ENCODE results near the gene CPXM1.
A peak's percentile ranks its signal among the peaks of the same experiment; 100 is the strongest.
"Not testable (repeated sequence)": the region's sequence is repeated elsewhere in the genome, so short reads cannot be mapped to it uniquely, and the experiment has no call there.

The CPXM1 gene

DNA sequence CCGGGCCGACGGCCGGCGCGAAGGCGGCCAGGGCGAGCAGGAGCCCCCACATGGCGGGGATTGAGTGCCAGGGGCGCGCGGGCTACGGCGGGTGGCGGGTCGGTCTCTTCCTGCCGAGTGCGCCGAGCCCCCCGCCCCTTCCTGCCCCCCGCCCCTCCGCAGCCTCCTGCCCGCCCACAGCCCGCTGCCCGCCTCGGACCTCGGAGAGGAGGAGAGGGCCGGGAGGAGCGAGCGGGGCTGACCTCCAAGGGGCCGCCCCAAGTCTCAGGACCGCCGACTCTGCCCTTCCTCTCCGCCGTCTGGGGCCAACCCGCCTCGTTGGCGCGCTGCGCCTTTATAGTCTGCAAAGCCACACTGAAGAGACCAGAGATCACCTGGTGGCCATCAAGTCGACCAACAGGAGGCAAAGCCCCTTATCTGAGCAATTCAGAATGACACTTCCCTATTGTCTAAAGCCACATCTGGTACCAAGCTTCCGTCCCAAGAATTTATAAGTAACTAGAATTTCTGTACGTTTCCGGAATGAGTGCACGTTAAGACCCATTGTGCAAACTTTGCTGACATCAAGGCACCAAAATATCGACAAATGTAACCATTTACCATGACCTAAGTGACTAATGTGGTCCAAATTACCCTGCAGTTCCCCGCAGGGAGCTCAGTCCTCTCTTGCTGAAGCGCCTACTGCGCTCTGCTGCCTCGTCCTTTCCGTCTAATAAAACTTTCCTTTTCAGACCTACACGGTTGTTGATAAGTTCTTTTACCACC lies at the start of gene CPXM1:
CPXM1 (minus strand) TSS at position 107 of the 765 bp plus-strand sequence; CDS start at position 52, 55 bp downstream.
- DNase-seq = peak in 1 of 2 experiments; percentile 27

DNA sequence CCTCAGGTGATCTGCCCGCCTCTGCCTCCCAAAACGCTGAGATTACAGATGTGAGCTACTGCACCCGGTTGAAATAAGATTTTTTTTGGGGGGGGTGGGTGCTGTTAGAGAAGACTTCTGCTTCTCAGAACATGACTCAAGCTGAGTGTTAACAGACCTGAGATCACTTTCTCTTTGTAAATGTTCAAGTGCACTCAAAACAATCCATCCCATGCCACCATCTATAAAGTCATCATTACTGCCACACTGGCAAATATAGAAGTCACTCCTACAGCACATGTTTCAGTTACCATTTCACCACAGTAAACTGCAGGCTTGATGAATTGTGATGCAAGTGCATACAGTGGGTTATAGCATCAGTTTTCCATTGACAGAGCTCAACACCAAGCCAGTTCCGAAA lies 49.1 kb upstream of the CPXM1 start:
- DNase-seq = no peak

GRCh38 chr20:2847802-2848201 lies 47.4 kb upstream of the CPXM1 start:
- no peak for DNase-seq

DNA sequence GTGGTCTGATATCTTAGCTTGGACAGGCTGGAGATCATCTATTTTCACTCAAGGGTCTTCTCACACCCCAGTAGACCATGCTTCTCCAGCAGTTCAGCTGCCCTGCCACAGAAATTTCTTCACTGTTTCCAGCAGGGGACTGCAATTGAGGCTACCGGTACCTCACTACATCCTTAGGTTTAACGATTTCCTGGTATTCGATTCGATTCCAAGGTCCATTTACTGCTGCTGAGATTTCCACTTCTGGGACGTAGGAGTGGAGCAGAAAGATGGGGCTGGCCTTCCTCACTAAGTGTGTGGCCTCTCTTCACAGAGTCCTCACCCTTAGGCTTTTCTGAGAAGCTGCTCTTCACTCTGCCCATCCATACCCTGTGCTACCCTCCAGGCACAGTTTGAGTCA lies 46.3 kb upstream of the CPXM1 start:
- no peak for DNase-seq

- no peak for DNase-seq
Measured at GRCh38 chr20:2845607-2846006, 45.2 kb upstream of the CPXM1 start.

DNA sequence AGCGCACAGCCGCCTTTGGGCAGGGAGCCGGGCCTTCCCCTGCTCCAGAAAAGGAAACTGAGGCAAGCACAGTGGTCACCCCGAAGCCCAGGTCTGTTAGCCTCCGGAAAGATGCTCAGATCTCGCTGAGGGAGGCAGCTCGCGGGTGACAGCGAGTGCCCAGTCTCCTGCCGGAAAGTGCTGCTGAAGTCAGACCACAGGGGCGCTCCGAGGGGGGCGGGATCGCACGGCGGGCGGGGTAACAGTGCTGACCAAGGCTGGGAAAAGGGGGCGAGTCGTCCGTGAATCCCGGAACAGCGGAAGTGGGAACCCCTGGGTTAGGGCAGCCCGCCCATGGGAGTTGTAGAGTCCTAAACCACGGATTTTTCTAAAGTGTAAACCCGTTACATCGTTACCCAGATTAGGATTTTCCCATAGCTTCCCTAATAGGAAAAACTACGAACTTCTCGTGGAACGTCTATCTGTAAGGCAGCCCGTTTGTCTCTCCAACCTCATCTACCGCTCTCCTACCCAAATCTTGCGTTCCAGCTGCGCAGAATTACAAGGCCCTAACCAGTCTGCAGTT lies 40.6 kb upstream of the CPXM1 start:
- DNase-seq = no peak

- peak; percentile 70 to 76 for DNase-seq
Measured at GRCh38 chr20:2840138-2840966, 39.9 kb upstream of the CPXM1 start, which contains the start of the genes PCED1A and VPS16. PCED1A (minus strand) TSS chr20:2840655; CDS start chr20:2839912, 743 bp downstream. VPS16 (plus strand) TSS chr20:2840745; CDS start chr20:2840775, 30 bp downstream.

DNA sequence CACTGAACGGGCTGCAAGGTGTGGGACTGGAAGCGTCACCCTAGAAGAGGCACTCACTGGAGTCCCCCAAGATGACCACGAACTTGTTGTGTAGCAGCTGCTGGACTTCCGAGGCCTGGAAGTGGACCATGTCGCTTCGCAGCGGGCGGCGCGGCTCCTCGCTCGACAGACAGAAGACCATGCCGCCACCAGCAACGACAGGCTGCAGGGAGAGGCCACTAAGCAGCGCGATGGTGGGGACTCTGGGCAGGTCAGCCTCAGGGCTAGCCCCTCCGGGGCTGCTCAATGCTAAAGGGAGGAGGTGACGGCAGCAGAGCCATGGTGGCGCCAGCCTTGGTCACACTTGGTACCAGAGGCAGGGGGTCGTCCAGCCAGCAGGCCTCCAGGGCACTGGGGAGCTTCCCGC lies 39.3 kb upstream of the CPXM1 start:
- no peak for DNase-seq

- no peak for DNase-seq
Measured at GRCh38 chr20:2838847-2839671, 38.6 kb upstream of the CPXM1 start.

DNA sequence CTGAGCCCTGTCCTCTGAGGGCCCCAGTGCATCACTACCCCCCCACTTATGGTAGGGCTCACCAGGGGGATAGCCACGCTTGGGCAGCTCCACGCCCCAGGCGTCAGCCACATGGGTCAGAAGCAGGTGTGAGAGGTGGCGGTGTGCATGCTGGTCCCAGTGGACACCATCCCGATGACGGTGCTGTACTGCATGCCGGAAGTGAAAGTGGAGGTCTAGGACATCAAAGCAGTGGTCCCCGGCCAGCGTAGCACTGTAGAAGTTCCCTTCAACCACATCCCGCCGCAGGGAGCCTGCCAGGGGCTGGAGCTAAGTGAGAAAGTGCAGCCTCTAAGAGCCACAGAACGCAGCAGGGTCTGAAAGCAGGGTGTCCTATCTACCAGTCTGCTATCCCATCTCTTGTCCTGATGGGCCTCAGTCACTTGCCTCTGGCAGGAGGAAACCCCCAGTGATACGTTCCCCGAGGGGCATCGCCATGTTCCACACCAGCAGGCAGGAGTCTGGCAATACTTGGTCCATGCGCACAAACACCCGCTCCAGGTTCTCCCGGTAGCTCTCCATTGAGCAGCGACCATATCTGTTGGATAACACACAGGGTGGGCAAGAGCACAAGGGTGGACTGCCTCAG lies 37.9 kb upstream of the CPXM1 start:
- no peak for DNase-seq

DNA sequence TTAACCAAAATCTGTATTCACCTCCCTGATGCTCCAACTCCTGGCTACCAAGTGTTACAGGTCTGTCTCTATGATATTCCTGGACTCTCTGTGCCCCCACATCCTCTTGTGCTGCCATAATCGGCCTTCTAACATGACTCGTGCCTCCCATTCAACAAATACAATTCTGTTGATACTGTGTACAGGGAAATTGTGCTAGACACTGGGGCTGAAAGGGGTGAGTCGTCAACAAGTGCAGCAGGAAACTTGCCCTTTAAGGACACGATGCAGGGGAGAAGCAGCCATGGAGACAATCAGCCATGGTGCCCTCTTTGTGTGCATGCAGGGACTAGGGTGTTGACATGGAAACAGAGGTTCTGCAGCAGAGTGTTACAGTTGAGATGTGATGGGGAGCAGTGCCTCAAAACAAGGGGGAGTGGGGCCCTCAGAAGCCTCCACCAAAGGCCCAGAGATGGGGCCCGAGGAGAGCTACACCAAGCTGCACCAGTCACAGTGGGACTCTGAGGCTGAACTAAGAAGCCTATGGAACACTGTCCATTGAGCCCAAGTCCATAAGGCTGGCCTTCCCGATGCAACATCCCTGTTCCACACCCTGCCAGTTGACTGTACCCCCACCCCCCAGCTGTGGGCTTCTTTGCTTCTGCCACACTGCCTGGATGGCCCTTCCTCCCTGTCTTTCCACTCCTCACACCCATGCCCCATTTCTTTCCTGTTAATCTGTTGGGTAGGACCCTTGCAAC lies 37.0 kb upstream of the CPXM1 start:
- DNase-seq = no peak

- no peak for DNase-seq
Measured at GRCh38 chr20:2836035-2836434, 35.6 kb upstream of the CPXM1 start.

- DNase-seq = no peak
Measured at GRCh38 chr20:2835331-2835796, 34.9 kb upstream of the CPXM1 start.

GRCh38 chr20:2834401-2835110 lies 34.1 kb upstream of the CPXM1 start:
- DNase-seq = no peak

DNA sequence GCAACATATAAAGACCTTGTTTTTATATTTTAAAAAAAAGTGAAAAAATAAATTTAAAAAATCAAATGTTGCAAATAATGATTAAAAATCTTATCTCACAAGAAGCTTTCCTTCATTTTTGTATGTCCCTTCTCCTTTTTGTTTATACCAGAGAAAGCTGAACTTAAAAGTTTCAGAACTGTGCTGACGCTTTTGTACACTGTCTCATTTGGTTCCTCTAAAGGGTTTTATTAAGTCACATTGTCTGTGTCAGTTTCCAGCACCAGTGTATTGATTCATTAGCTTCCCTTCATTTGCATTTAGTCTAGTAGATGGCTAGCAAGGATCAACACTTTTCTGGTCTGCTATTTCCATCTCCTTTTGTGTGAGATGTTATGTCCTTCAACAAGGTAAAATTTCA lies 33.3 kb upstream of the CPXM1 start:
- no peak for DNase-seq

DNA sequence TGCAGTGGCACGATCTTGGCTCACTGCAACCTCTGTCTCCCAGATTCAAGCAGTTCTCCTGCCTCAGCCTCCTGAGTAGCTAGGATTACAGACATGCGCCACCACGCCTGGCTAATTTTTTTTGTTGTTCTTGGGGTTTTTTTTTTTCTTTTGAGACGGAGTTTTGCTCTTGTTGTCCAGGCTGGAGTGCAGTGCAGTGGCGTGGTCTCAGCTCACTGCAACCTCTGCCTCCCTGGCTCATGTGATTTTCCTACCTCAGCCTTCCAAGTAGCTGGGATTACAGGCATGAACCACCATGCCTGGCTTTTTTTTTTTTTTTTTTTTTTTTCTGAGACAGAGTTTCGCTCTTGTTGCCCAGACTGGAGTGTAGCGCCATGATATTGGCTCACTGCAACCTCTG lies 30.8 kb upstream of the CPXM1 start:
- not testable (repeated sequence) for DNase-seq

- no peak for DNase-seq
Measured at GRCh38 chr20:2829376-2829775, 28.9 kb upstream of the CPXM1 start.

- no peak for DNase-seq
Measured at GRCh38 chr20:2826655-2827054, 26.2 kb upstream of the CPXM1 start.

DNA sequence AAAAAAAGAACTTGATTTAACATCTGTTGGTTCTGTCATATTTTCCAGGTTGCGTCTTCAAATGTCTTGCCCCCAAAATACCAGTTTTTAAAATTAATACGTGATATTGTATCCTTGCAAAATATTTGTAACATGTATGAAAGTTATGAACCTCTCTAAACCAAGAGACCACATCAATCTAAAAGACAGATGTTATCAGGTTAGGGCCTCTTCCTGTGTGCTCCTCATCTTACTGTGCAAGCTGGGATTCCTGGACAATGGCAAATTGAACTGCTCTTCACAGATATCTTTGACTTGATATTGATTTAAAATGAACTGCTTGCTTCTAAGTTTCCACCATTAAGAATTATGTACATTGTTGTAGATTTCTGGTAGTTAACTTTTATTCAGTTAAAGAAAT lies 25.3 kb upstream of the CPXM1 start:
- no peak for DNase-seq

DNA sequence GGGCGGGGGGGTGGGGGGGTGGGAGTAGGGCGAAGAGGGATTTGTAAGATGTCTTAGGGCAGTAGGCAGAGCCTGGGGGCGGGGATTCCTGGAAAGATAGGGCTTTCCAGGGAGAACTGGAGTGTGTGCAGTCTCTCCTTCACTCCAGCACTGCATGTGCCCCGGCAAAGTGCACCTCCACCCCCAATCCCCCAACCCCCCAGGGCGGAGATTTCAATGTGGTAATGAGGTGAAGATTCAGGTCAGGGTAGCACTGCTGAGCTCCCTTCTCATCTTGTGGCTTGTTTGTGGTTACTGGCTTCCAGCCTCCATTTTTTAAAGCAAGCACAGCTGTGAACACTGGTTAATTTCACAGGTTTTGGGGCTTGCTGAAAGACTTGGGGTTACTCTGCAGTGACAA lies 21.6 kb upstream of the CPXM1 start:
- DNase-seq = no peak
